ENCODE measurements around the gene GNAQ.

DNA sequence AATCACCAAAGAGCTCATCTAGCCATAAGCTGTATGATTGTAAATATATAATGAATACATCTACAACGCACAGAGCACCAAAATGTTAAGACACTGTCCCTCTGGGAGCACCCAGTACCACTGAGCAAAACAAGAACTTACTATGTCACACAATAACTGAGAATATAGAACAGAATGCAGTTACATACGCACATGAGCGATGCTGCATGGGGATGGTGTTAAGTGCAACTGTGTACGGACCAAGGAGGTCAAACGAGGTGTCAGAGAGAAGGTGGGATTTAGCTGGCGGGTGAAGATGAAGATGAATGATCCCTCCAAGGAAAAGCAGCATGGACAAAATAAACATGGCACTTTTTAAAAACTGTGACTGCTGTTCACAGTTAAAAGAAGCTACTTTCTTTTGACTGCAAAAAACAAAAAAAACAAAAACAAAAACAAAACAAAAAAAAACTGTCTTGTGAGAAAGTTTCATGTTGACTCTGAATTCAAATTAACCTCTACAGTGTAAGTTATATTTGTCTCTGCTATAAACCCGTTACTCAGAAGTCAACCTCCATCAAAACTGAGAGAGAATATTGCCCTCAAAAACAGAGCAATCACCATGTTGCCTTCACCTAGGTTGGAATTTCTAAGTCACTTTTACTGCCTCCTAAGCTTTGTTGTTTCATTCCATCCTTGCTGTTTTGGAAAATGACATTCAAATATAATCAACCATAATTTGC, 213.9 kb downstream of the GNAQ start:
- TF ChIP-seq, protein P1, sequence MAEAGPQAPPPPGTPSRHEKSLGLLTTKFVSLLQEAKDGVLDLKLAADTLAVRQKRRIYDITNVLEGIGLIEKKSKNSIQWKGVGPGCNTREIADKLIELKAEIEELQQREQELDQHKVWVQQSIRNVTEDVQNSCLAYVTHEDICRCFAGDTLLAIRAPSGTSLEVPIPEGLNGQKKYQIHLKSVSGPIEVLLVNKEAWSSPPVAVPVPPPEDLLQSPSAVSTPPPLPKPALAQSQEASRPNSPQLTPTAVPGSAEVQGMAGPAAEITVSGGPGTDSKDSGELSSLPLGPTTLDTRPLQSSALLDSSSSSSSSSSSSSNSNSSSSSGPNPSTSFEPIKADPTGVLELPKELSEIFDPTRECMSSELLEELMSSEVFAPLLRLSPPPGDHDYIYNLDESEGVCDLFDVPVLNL (CRISPR knock-in tag; IDR thresholded peaks at IDR 0.05; ENCODE audit: borderline replicate concordance, low read depth): no peak
- TF ChIP-seq CTCF (IDR thresholded peaks at IDR 0.05) (no peak), TEAD4 (CRISPR knock-in tag; IDR thresholded peaks at IDR 0.05) (no peak), SP1 (CRISPR knock-in tag; conservative IDR thresholded peaks at IDR 0.05) (no peak), USF1 (CRISPR knock-in tag; IDR thresholded peaks at IDR 0.05) (no peak), USF2 (CRISPR knock-in tag; IDR thresholded peaks at IDR 0.05) (no peak), CREB1 (CRISPR knock-in tag; IDR thresholded peaks at IDR 0.05) (no peak), ZNF263 (CRISPR knock-in tag; IDR thresholded peaks at IDR 0.05; ENCODE audit: low read depth) (no peak), AR (CRISPR knock-in tag; IDR thresholded peaks at IDR 0.05) (no peak), ZNF232 (CRISPR knock-in tag; IDR thresholded peaks at IDR 0.05) (no peak)
- TF ChIP-seq, protein P2, sequence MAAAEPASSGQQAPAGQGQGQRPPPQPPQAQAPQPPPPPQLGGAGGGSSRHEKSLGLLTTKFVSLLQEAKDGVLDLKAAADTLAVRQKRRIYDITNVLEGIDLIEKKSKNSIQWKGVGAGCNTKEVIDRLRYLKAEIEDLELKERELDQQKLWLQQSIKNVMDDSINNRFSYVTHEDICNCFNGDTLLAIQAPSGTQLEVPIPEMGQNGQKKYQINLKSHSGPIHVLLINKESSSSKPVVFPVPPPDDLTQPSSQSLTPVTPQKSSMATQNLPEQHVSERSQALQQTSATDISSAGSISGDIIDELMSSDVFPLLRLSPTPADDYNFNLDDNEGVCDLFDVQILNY (CRISPR knock-in tag; IDR thresholded peaks at IDR 0.05): no peak

Data from WTC11 (cell line).